Panc1 (cell line): ENCODE measurements around the gene KMT5C. TPM values are rescaled to one million over a fixed set of nuclear protein-coding genes. Genes with fewer than 3 reads are reported as not detected.

Experiments used
- ATAC-seq: fragments of 200-7000 bp; cut with Tn5 transposase; 2 replicates; pipeline ENCODE4 v1.9.1; 2020; ENCODE audit warnings: mild to moderate bottlenecking, moderate library complexity
- BruUV-seq: library from RNA; stranded (reverse); fragments of 400-500 nt; replicated peaks from 2 replicates; lab custom pipeline; 2021; lab: Mats Ljungman, UMichigan
- CTCF ChIA-PET: fragments of 300-600 bp; sonication (Branson Sonifier 250); formaldehyde crosslinking; loops from one replicate; lab custom pipeline; 2022; ENCODE audit warnings: antibody characterized with exemption; lab: Charles Lee
- POLR2A ChIA-PET: fragments of 300-600 bp; sonication (Branson Sonifier 250); formaldehyde crosslinking; loops from one replicate; lab custom pipeline; 2022; ENCODE audit warnings: antibody characterized with exemption; lab: Charles Lee
- DNase-seq: peaks from one replicate; pipeline ENCODE4 v3.0.0-alpha.2; 2010; ENCODE audit warnings: low read depth, low spot score
- H3K27ac ChIP-seq: 2 replicates; pipeline ENCODE4 v1.5.1; 2011; ENCODE audit warnings: mild to moderate bottlenecking, low read length, inconsistent platforms
- H3K27me3 ChIP-seq: fragments of 200-500 bp; sonication (Bioruptor generic); 2 replicates; pipeline ENCODE4 v1.6.0; 2014; ENCODE audit warnings: low read length, inconsistent platforms; ENCODE audit not compliant: control insufficient read depth, insufficient read depth
- H3K36me3 ChIP-seq: fragments of 200-500 bp; sonication (Bioruptor generic); 2 replicates; pipeline ENCODE4 v1.5.1; 2014; ENCODE audit warnings: inconsistent platforms, mild to moderate bottlenecking, low read length, moderate library complexity; ENCODE audit not compliant: control insufficient read depth, insufficient read depth
- H3K4me1 ChIP-seq: 2 replicates; pipeline ENCODE4 v1.5.1; 2011; ENCODE audit warnings: inconsistent platforms, mild to moderate bottlenecking, low read length, moderate library complexity; ENCODE audit not compliant: control insufficient read depth, insufficient read depth
- H3K4me3 ChIP-seq, 2 experiments: 2 replicates each; pipeline ENCODE4 v1.5.1; 2011 to 2012; ENCODE audit warnings: low read depth in 2 of 2, low read length in 2 of 2, mild to moderate bottlenecking in 2 of 2, inconsistent platforms in 1 of 2, moderate library complexity in 1 of 2
- H3K9me3 ChIP-seq: fragments of 200-500 bp; sonication (Bioruptor generic); 2 replicates; pipeline ENCODE4 v1.5.1; 2014; ENCODE audit warnings: low read depth, mild to moderate bottlenecking, inconsistent platforms, low read length, moderate library complexity; ENCODE audit not compliant: control insufficient read depth, insufficient read depth
- CTCF ChIP-seq: fragments of 450-650 bp; IDR thresholded peaks from 2 replicates; pipeline ENCODE4 v1.5.1; 2017; ENCODE audit warnings: mild to moderate bottlenecking
- POLR2AphosphoS5 ChIP-seq: IDR thresholded peaks from 2 replicates; pipeline ENCODE4 v1.6.1; 2012; ENCODE audit warnings: mild to moderate bottlenecking, low read depth, low read length, moderate library complexity
- REST ChIP-seq, 2 experiments: IDR thresholded peaks; 2 replicates each; pipeline ENCODE4 v1.6.1; 2011 to 2012; ENCODE audit warnings: low read depth in 2 of 2, control low read depth in 1 of 2, low read length in 1 of 2, mild to moderate bottlenecking in 1 of 2, moderate library complexity in 1 of 2; ENCODE audit not compliant: insufficient read depth in 1 of 2
- SIN3A ChIP-seq: IDR thresholded peaks from 2 replicates; pipeline ENCODE4 v1.6.1; 2012; ENCODE audit warnings: low read depth, mild to moderate bottlenecking, low read length, moderate library complexity, borderline replicate concordance; ENCODE audit not compliant: insufficient read depth
- TCF7L2 ChIP-seq: IDR thresholded peaks from 2 replicates; pipeline ENCODE4 v1.6.1; 2011; ENCODE audit warnings: mild to moderate bottlenecking, low read depth, low read length, inconsistent platforms
- in situ Hi-C: cut with HindIII; loops from 2 replicates; pipeline ENCODE4 v1.10.0; 2016; ENCODE audit warnings: low sequenced_read_pairs, low pct_unique_long_range_greater_than_20kb
- intact Hi-C: fragments of 100-400 bp; cut with micrococcal nuclease; formaldehyde crosslinking; loops from one replicate; pipeline ENCODE4 v1.10.0; 2022; ENCODE audit not compliant: unreplicated experiment
- total RNA-seq: library from RNA; stranded (reverse); gene quantifications from one replicate; pipeline ENCODE4 v1.2.1, GENCODE V29; 2021; ENCODE audit not compliant: unreplicated experiment

KMT5C gene
- total RNA-seq, 1 experiment from 2014 or later, result 30.6 TPM

GRCh38 chr19:55306712-55307111, 33.0 kb upstream of the KMT5C start:
- CTCF ChIA-PET, result interaction anchor here (0.8 kb wide), 1 partner anchor 33 kb away, joined by 3 read pairs; the partner anchor contains the start of gene KMT5C
- Histone ChIP-seq H3K27ac (no peak overlapping the region), H3K4me3 (no peak overlapping the region), H3K9me3 (no peaks in the 10 kb centered on the region), H3K27me3 (no peaks in the 10 kb centered on the region), H3K4me1 (no peaks in the 10 kb centered on the region; the same call in 1 of the 2 replicates), H3K36me3 (no peaks in the 10 kb centered on the region)
- in situ Hi-C loops (no loop called here), intact Hi-C loops (no loop called here)
- BruUV-seq, result no TSS peak
- no peak for ATAC-seq
- no peak for DNase-seq
- POLR2A ChIA-PET, result interaction anchor here (0.6 kb wide), 1 partner anchor 28 kb away, joined by 8 read pairs; no protein-coding TSS in a partner anchor
- no peak for TF ChIP-seq SIN3A
- no peak for TF ChIP-seq POLR2AphosphoS5
- TF ChIP-seq CTCF, result no peak
- no peak for TF ChIP-seq REST (IDR thresholded peaks at IDR 0.05; ENCODE audit: insufficient read depth in 1 of 2, low read depth in 2 of 2, low read length in 1 of 2)
- TF ChIP-seq TCF7L2, result no peak

GRCh38 chr19:55308281-55308680, 31.4 kb upstream of the KMT5C start:
- BruUV-seq, result no TSS peak
- DNase-seq (no peak), ATAC-seq (no peak)
- Histone ChIP-seq H3K4me1 (no peaks in the 10 kb centered on the region), H3K36me3 (no peaks in the 10 kb centered on the region), H3K27ac (no peak overlapping the region), H3K27me3 (no peaks in the 10 kb centered on the region), H3K4me3 (no peak overlapping the region), H3K9me3 (no peaks in the 10 kb centered on the region)
- intact Hi-C loops, result no loop called here
- TF ChIP-seq SIN3A, result no peak
- no peak for TF ChIP-seq POLR2AphosphoS5
- no peak for TF ChIP-seq TCF7L2
- CTCF ChIA-PET, result interaction anchor here (0.8 kb wide), 1 partner anchor 57 kb away, joined by 6 read pairs; no protein-coding TSS in a partner anchor
- POLR2A ChIA-PET, result no interaction called here
- in situ Hi-C loops, result no loop called here

- intact Hi-C loops (no loop called here), in situ Hi-C loops (no loop called here)
- TF ChIP-seq POLR2AphosphoS5 (no peak), CTCF (no peak), TCF7L2 (no peak), SIN3A (no peak), REST (IDR thresholded peaks at IDR 0.05; ENCODE audit: insufficient read depth in 1 of 2, low read depth in 2 of 2, low read length in 1 of 2) (no peak)
- H3K4me1 ChIP-seq, result no peaks in the 10 kb centered on the region
- ATAC-seq, result no peak
- H3K27ac ChIP-seq, result no peak overlapping the region
- BruUV-seq, result TSS peak; percentile 54
- POLR2A ChIA-PET, result no interaction called here
- H3K4me3 ChIP-seq, result no peak overlapping the region
- CTCF ChIA-PET, result no interaction called here
- no peaks in the 10 kb centered on the region for H3K36me3 ChIP-seq
- H3K27me3 ChIP-seq, result no peaks in the 10 kb centered on the region
- no peak for DNase-seq
- no peaks in the 10 kb centered on the region for H3K9me3 ChIP-seq
Observed at GRCh38 chr19:55309448-55309847, 30.2 kb upstream of the KMT5C start.
